ENCODE measurements around the gene PEAK3. TPM values are rescaled to one million over a fixed set of nuclear protein-coding genes. Genes with fewer than 3 reads are reported as not detected.
A peak's percentile ranks its signal among the peaks of the same experiment; 100 is the strongest.

The PEAK3 gene
- total RNA-seq, 1 donor from 2014 or later = 0.17 TPM

DNA sequence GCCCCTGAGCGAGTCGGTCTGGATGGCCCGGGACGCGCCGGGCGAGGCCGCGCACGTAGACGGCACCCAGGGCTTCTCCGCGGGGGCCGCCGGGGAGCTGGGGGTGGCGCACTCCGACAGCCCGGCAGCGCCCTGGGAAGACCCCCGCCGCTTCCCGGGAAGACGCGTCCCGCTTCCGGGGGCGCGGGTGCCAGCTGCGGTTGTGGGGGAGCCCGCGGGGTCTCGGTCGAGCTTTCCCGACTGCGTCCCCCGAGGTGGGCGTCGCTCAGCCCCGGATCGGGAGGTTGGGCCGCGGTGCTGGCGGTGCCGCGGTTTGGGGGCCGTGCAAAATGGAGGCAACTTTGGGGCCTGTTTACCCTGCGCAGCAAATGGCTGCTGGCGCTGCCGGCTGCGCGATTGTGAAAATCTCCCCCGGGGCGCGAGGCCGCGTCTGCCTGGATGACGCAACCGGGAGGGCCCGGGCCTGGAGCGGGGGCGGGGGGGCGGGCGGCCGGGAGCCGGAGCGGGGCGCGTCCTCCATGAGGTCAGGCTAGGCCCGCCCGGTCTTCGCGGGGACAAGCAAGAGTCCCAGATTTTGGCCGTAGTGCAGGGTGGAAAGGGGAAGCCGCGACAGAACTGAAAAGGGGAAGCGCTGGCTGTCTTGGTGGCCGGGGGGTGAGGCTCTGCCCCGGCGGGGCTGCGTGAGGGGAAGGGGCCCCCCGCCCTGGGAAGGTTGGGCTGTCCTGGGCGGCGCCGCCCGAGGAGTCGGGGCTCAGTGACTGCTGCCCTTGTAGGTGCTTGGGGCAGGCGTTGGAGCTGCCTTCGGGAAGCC is 11.3 kb downstream of the PEAK3 start:
- peak; percentile 84 for DNase-seq

DNA sequence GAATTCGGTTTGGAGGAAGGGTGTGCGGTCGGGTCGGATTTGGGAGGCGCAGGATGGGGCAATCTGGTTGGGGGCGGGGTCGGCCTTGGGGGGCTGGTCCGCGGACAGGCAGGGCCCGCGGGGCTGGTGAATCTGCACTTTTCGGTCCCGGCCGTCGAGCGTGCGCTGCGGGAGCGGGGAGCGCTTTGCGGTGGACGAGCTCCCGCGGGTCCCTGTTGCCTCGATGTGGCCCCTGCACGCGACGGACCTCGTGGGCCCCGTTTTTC is 11.9 kb downstream of the PEAK3 start:
- peak; percentile 23 for DNase-seq

DNA sequence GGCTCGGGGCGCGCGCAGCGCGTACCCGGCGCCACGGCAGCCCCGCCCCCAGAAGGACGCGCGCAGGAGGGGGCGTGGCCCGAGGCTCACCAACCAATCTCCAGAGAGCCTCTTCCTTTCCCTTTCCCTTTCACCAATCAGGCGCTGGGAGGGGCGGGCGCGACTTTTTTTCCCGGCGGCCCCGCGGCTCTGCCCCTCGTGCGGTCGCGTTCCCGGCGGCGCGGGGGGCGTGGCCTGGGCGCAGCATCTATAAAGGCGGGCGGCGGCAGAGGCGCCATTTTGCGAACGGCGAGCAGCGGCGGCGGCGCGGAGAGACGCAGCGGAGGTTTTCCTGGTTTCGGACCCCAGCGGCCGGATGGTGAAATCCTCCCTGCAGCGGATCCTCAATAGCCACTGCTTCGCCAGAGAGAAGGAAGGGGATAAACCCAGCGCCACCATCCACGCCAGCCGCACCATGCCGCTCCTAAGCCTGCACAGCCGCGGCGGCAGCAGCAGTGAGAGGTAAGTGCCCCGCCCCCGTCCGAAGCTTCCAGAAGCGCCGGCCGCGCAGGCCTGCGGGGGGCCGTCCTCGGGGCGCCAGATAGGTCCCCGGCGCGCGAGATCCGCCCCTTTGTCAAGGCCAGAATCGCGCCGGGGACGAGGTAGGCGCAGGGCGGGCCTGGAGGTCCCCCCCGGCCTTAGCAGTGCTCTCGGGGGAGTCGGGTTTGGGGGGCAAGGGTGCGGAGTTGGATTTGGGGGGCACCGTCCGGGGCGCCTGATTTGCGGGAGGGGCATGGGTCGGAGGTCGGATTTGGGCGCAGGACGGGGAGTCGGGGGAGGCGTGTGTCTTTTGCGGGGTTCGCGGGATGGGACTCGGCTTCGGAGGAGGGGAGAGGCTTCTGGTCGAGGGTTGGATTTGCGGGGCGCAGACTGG is 12.5 kb downstream of the PEAK3 start:
- DNase-seq = peak; percentile 98

DNA sequence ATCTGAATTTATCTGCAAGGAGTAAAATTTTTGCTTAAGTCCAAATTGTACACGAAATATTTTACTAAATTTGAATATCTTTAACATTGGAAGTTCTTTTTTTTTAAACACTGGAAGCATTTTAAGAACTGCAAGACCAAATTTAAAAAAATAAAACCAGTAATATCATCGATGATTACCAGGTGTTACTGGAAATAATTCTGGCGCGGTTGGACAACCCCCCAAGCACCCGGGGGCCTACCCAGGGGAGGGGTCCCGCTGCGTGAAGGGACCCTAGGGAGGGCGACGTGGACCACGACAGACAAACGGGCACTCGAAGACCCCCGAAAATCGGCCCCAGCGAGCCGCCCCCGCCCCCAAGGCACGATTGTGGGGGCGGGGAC is 13.1 kb downstream of the PEAK3 start:
- no peak for DNase-seq

DNA sequence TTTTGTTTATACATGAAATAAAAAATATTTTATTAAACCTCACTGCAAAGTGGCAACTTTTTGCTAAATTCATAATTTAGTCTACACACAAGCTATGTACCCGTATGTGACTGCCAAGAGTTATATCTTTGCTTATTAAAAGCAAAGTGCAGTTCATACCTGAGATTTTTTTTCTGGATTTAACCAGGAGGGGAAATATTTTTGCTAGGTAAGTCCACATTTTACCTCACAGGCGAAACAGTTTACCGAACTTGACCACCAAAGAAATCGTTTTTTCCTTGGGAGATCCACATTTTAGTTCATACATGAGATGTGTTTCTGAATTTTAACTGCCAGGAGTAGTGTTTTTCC is 13.5 kb downstream of the PEAK3 start:
- no peak for DNase-seq

DNA sequence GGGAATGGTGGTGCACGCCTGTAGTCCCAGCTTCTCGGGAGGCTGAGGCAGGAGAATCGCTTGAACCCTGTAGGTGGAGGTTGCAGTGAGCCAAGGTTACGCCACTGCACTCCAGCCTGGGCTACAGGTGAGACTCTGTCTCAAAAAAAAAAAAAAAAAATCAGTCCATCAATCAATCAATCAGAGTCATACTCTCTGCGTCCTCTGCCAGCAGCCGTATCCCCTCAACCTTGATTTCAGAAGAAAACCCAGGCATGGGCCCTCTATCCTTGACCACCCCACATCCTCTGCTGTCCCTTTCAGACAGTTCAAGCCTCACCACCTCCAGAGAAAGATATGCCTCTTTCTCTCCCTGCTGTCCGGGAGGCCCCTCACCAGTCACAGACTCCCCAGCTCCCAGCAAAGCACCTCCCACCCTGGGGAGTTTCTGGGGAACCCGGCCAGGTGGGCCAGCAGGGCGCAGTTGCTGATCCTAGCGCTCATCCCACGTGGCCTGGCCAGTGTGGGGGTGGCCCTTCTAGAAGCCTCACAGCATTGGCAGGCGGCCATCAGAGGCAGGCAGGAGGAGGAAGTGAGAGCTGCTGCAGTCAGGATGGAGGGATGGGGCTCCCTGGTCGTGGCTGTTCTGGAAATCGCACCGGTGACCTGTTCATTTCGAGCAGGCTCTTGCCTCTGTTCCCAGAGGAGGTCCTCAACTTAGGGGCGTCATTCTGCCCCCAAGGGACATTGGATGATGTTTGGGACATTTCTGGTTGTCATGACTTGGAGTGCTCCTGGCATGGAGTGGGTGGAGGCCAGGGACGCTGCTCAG is 15.6 kb downstream of the PEAK3 start:
- peak; percentile 84 for DNase-seq

DNA sequence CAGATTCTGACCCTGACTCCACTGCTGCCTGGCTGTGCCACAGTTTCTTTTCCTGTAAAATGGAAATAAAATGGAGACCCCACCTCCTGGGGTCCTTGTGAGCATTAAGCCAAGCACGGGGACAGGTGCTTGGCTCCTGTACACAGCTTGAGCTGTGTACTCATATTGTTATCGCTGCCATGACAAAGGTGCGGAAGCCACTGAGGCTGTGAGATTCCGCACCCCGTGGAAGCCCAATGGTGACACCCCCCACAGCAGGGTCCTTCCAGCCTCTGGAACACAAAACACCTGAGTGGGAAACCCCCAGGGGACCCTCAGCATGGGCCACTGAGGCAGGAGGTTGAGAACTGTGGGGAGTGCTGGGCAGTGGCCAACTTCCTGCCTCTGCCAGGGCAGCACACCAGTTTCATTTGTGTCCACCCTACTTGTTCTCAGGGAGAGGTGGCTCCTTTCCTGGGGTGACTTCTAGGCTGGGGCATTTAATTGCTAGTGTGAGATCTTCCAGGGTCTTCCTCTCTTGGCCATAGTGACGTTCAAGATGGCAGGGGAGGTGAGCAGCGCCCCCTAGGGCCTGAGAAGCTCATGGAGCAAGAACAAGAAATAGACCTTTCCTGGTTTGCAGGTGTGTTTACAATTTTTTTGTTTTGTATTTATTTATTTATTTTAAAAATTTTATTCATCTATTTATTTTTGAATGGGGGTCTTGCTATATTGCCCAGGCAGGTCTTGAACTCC is 20.4 kb downstream of the PEAK3 start:
- peak; percentile 73 for DNase-seq

DNA sequence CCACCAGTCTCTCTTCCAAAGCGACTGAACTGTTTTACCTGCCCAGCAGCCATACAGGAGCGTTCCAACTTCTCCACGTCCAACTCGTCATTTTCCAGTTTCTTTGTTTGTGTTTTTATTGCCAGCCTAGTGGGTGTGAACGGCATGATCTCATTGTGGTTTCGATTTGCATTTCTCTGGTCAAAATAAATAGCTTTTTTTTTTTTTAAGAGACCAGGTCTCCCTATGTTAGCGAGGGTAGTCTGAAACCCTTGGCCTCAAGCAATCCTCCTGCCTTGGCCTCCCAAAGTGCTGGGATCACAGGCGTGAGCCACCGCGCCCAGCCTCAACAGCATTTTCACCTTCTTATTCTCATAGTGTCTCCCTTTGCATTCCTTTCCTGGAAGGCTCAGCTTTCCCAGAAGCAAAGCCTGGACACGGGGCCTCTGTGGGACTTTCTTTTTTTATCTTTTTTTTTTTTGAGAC is 21.6 kb downstream of the PEAK3 start:
- no peak for DNase-seq

DNA sequence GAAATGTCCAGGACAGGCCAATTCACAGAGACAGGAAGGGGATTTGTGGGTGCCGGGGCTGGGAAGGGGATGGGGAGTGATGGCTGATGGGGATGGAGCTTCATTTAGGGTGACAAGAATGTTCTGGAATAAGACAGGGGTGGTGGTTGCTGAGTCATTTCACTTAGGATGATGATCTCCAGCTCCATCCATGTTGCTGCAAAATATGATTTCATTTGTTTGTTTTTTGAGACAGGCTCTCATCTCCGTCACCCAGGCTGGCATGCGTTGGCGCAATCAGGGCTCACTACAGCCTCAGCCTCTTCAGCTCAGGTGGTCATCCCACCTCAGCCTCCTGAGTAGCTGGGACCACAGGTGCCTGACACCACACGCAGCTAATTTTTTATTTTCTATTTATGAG is 22.6 kb downstream of the PEAK3 start:
- no peak for DNase-seq

DNA sequence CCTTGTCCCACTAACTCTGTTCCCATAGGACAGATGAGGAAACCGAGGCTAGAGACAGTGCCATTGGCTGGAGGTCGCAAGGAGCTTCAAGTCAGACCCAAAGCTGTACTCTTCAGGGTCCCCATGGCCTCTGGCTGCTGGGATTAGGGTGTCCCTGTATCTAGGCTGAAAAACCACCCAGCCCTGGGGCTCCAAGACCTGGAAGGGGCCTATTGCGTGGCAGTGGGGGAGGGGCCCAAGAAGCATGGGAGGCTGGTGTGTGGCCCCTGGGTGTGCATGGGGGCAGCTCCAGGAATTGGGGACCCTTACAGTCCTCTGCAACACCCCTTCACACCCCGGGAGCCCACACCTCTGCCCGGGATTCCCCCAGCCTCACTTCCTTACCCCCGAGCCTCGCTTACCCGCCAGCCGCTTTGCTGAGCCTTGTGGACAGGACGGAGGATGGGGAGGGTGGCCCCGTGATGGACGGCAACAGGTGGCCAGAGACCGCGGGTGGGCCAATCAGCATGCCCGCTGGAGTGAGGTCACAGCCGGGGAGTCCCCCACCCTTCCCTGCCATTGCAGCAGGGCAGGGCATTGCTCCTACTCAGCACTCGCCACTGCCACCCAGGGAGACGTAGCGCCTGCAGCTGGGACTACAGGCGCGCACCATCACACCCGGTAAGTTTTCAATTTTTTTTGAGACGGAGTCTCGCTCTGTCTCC is 25.8 kb downstream of the PEAK3 start, which contains the start of gene JSRP1:
Gene JSRP1, minus strand, starts transcription at position 436 of the 704 bp plus-strand sequence. CDS start 1,103 bp downstream, outside the sequence.
- DNase-seq = no peak

DNA sequence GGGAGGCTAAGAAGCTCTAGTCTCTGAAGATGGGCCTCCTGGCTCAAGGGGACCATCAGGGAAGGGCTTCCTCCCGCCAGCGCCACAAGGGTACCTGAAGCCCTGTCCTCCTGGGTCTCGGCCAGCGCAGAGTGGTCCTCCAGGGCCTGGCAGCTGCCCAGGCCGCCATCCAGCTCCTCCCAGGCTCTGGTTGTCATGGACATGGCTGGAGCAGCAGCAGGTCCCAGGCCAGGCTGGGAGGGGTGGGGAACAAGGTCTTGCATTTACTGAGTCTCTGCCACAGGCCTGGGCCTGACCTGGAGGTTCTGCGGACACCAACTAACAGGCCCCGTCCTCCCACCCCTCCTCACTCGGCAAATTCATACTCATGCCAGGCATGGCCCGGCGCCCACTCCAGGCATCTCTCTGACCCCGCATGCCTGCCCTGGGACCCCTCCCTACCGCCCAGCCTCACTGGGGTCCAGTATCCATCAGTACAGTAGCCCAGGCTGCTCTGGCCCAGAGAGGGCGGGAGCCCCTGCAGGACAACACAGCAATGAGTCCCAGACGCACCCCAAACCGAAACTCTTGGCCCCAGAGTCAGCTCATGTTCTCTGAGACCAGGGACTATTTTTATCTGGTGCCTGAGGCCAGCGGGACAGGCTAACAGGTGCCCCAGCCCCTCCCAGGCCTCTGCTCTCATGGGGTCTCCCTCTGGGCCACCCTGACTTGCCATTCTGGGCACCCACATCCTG is 26.7 kb downstream of the PEAK3 start:
- no peak for DNase-seq

DNA sequence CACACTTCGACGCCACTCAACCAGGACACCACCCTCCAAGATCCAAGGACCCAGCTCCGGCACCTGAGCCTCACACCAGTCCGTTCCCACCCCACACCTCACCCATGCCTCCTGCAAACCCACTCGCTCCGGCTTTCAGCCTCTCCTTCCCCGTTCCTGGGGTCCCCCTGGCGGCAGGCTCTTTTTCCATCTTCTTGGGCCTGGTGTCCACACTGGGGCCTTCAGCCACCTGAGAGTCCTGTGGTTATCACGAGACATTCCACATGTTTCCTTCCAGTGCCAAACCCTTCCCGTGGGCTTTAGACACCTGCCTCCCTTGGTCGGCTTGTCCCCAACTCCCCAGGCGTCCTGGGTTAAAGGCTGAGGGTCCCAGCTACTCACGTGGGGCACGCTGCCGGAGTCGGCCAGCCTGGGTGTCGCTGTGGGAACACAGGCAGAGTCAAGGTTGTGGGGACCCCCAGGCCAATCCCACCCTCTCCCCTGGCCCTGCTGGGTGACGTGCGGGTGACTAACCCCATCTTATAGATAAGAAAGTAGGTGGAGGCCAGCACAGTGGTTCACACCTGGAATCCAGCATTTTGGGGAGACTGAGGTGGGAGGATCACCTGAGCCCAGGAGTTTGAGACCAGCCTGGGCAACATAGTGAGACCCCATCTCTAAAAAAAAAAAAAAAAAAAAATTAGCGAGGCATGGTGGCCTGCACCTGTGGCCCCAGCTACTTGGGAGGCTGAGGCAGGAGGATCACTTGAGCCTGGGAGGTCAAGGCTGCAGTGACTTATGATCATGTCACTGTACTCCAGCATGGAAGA is 27.7 kb downstream of the PEAK3 start:
- peak; percentile 61 for DNase-seq

DNA sequence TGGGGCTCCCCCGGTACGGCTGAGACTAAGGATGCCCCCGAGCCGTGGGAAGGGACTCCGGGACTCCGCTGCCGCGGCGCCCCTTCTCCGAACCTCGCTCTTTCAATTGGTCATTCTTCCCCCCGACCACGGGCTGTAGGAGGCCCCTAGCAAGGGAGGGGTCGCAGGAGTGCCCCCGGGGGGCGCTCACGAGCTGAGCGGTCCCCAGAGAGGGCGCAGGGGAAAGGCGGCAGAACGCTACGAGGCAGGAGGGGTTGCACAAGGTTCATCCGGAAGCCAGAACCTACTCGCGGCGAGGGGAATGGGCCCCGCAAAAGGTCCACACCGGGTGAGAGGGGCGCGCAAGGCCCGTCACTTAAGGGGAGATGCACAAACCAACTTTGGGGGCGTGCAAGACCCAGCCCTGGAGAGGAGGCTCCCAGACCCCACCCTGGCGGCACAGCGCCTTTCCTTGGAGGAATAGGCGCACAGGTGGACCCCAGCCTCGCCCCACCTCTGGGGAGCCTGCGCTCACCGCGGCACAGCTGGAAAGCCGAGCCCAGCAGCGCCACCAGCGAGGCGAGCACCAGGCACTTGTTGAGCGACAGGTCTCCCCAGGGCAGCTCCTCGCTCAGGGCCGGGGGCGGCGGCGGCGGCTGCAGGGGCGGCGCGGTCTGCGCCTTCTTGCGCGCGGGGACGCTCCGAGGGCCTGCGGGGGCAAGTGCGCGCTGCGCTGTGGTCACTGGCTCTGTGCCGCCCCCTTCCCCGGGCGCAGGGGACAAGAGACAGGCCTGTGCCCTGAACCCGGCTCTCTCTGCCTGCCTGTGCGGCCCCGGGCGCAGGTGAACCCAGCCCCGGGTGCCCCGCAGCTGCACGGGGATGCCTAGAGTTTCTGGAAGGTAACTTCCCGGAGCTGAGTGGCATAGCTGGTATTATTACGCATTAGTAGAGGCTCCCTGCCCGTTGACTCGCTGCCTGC is 28.6 kb downstream of the PEAK3 start:
- DNase-seq = no peak

DNA sequence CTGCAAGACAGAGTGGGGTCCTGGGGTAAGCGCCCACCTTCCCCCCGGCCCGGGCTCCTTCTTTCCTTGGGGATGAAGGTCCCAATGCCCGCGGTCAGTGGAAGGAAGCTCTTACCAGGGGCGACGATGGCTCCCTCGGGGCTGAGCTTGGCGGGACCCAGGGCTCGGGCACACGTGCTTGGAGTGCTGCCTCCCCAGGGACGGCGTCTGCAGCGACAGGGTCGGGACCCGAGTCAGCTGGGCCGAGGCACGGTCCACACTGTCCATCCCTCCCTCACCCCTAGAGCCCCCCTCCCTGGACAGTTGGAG is 29.2 kb downstream of the PEAK3 start:
- DNase-seq = no peak

DNA sequence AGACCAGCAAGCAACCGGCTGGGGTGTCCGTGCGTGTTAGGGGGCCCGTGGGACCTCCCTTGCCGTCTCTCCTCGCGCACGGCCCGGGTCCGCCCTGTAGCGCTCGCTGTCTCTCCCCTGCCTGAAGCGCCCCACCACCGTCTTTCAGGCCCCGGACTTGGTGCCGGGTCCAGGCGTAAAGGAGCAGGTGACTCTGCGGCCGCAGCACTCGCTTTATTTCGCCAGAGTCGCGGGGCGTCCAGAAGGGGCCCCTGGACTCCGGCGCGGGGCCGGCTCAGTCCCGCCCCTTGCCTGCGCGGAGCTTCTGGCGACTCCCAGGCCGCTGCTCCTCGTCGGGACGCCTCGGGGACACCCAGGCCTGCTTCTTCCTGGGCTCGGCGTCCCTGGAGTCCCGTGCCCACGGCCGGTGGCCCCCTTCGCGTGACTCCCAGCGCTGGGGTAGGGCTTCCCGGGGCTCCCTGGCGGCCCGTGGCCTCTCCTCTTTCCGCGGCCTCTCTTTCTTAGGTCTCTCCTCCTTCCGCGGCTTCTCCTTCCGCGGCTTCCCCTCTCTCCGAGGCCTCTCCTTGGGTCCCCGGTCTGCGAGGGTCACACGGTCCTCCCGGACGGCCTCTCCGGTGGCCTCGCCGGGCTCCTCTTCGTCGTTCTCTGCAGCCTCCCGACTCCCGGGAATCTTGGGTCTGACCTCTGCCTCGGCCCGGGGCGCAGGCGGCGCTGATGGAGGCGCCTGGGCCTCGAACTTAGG is 29.7 kb downstream of the PEAK3 start:
- DNase-seq = no peak

DNA sequence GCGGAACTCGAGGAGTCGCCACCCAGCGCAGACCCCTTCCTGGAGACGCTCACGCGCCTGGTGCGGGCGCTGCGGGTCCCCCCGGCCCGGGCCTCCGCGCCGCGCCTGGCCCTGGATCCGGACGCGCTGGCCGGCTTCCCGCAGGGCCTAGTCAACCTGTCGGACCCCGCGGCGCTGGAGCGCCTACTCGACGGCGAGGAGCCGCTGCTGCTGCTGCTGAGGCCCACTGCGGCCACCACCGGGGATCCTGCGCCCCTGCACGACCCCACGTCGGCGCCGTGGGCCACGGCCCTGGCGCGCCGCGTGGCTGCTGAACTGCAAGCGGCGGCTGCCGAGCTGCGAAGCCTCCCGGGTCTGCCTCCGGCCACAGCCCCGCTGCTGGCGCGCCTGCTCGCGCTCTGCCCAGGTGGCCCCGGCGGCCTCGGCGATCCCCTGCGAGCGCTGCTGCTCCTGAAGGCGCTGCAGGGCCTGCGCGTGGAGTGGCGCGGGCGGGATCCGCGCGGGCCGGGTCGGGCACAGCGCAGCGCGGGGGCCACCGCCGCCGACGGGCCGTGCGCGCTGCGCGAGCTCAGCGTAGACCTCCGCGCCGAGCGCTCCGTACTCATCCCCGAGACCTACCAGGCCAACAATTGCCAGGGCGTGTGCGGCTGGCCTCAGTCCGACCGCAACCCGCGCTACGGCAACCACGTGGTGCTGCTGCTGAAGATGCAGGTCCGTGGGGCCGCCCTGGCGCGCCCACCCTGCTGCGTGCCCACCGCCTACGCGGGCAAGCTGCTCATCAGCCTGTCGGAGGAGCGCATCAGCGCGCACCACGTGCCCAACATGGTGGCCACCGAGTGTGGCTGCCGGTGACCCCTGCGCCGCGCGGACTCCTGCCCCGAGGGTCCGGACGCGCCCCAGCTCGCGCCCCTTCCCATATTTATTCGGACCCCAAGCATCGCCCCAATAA is 30.6 kb downstream of the PEAK3 start:
- DNase-seq = peak; percentile 30

DNA sequence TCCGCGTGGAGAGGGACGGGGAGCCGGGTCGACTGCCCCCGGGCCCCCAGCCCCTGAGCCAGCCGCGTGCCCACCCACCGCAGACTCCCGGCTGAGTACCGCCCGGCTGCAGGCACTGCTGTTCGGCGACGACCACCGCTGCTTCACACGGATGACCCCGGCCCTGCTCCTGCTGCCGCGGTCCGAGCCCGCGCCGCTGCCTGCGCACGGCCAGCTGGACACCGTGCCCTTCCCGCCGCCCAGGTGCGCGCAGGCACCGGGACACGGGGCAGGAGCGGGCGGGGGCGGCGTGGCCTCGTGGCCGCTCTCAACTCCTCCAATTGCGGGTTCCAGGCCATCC is 31.2 kb downstream of the PEAK3 start:
- DNase-seq = no peak
